HG02884 (cell line): ENCODE data around the gene CENPT.
"Not testable (repeated sequence)": the region's sequence is repeated elsewhere in the genome, so short reads cannot be mapped to it uniquely, and the experiment has no call there.

Experiments
- ATAC-seq: cut with Tn5 transposase; IDR thresholded peaks from one replicate; pipeline ENCODE4 v1.9.1; 2021; ENCODE audit warnings: mild to moderate bottlenecking, moderate library complexity; ENCODE audit not compliant: unreplicated experiment

Gene CENPT

GRCh38 chr16:67877064-67877463 lies 29.6 kb upstream of the CENPT start:
- ATAC-seq: no peak

- ATAC-seq: no peak
These were observed 26.9 kb upstream of the CENPT start for GRCh38 chr16:67874372-67874771.

DNA sequence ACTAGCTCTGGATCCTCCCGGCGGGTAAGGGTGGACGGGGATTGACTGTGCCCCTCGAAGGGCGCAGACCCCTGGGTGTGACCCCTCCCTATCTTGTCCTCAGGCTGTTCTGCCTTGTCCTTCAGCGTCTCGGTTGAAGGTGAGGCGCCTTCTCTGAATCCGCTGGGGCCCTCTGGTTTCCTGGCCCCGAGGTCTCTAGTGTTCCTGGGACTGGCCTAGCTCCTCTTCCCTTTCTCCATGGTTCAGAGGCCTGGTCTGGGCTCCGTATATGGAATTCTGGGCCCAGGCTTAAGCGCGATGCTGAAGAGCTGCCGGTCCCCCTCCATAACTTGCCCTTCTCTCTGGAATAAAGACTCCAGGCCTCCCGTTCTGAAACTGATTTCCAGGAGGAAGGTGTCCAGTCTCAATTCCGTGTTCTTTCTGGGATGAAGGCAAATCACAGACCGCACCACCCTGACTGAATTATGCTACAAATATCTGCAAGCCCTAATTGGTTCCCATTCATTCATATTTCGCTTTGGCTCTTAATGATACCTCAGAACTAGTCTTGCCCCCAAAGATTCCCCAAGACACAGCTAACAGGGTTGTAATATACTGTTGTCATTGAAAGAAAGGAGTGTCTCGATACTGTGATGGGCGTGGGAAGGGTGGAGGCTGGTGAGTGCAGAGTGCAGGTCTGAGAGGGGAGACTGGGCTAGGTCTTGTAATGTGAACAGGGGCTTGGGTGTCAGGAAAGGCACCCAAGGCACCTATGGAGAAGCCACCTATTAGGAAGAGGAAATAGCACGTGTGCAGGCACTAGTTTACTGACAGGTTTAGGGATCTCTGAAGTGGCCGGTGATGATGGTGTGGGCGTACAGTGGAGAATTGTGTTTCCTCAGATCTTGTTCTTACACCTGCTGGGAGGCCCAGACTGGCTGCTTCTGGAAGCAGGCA lies 26.2 kb upstream of the CENPT start:
- no peak for ATAC-seq

DNA sequence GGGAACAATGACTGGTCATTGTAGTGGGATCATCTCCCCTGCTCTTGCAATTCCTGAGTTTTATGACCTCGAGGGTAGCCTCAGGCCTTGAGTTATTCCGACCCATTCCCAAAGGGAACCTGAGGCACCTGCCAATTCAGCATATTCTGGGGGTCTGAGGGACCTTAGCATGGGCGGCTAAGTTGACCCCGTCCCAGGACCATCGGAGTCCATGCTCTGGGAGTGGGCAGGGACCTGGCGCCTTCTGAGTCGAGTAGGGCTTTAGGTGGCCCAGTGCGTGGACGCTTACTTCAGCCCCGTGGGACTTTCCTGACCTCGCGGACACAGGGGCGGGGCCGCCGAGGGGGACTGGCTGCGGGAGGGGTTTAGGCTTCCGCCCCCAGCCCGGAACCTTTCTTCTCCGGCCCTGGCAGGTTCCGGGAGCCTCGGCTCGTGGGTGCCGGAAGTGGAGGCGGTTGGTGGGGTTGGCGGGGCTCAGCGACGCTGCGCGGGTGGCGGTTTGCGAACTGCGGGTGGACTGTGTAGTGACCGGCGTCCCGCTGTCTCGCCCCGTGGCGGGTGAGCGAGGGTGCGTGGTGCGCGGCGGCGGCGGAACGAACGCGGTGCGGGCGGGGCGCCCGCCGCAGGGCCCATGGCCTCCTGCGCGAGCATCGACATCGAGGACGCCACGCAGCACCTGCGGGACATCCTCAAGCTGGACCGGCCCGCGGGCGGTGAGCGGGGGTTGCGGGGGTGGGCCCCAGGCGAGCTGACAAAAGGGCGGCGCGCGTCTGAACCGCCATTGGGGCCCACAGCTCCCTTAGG lies 25.3 kb upstream of the CENPT start, which contains the start of gene EDC4:
TSS of gene EDC4 (plus strand) at position 422 of the 804 bp plus-strand sequence. CDS start at position 632, 210 bp downstream.
- peak; percentile 61 for ATAC-seq

DNA sequence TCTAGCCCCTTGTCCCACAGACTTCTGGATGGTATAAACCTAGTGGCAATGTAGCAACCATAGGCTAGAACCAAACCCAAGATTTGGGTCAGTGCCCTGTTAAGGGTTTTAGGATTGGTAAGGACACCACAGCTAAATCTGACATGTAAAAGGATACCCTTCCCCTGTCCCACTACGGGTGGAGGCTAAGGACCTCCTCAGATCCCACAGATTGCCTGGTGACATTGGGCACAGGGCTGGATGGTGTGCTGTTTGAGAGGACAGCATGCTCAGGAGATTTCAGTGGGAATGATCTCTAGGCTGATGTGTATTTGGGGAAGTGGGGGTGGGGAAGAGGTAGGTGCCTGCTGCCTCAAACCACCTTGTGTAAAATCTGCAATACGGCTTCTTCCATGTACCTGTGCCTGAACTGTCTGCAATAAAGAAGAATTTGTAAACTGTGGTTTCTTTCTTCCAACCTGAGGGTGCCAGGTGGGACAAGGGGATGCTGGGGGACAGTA lies 24.7 kb upstream of the CENPT start:
- ATAC-seq: no peak

DNA sequence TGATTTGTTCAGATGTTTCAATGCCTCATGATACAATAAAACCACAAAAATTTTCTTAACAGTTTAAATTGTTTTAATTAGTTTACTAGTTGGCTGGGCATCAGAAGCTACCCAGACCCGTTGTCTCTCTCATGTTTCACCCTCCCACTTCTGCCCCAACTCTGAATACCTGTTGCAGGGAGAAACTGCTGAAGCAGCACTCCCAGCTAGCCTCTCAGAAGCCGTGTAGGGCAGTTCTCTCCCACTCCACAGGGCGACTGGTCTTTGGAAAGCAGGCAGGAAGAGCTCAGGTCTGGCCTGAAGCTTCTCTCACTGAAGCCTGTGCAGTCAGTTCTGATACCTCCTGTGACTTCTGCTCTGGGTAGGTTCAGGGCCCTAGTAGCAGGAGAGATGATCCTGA lies 23.8 kb upstream of the CENPT start:
- ATAC-seq: no peak

DNA sequence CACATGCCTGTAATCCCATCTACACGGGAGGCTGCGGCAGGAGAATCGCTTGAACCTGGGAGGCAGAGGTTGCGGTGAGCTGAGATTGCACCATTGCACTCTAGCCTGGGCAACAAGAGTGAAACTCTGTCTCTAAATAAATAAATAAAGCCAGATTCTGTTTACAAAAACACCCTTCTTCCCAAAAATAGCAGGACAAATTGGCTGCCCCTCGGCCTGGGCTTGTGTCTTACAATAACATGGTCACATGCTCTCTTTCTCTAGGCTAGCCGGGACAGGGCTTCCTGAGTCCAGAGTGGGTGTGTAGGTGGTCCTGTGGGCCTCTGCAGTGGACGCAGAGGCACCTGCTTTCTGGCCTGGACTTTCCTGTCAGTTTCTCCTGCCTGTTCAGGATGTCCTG lies 22.2 kb upstream of the CENPT start:
- no peak for ATAC-seq

- no peak for ATAC-seq
These were observed 20.8 kb upstream of the CENPT start for GRCh38 chr16:67868290-67868689.

DNA sequence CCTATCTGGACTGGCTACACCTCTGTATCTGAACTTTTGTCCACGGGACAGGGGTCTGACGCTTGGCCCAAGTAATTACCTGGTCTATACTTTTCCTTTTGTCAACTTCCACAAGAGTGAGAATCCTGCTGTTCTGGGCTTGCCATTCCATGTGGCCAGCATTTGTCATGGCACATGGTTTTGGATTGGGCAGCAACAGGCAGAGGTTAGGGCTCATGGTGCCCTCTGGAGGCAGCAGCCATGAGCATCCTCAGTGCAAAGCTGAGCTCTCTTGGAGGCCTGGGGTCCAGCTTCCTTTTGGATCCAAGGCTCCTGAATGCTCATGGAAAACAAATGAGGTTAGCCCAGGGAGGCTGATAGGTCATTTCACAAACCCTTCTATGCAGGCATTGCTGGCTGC lies 17.8 kb upstream of the CENPT start:
- ATAC-seq: no peak

DNA sequence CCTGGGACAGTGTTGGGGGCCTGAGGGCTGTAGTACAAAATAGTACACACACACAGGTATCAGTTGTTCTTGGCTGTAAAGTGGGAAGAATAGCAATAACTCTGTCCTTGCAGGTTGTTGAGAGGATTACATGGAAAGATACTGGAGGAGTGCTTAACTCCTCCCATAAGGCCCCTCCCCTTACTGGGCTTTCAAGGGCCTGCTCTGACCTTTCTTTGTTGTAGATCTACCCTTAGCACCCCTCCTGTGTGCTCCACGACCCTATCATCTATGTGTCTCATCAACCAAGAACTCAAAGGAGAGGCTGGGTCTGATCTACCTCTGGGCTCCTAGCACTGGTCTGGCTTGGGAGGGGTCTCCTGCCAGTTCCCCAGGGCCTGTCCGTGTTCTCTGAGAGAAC lies 17.1 kb upstream of the CENPT start:
- no peak for ATAC-seq

DNA sequence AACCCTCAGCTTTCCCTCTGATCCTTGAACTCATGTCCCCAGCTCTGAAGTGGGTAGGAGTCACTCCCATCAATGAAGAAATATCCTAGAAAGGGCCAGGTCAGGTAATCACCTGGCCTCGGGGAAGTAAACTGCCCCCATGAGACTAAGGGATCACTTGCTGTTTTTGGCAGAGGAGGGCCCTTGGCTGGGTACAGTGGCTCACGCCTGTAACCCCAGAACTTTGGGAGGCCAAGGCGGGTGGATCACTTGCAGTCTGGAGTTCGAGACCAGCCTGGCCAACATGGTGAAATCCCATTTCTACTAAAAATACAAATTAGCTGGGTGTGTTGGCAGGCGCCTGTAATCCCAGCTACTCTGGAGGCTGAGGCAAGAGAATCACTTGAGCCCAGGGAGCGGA lies 16.6 kb upstream of the CENPT start:
- not testable (repeated sequence) for ATAC-seq

- ATAC-seq: no peak
These were observed 15.4 kb upstream of the CENPT start for GRCh38 chr16:67862623-67863583.

DNA sequence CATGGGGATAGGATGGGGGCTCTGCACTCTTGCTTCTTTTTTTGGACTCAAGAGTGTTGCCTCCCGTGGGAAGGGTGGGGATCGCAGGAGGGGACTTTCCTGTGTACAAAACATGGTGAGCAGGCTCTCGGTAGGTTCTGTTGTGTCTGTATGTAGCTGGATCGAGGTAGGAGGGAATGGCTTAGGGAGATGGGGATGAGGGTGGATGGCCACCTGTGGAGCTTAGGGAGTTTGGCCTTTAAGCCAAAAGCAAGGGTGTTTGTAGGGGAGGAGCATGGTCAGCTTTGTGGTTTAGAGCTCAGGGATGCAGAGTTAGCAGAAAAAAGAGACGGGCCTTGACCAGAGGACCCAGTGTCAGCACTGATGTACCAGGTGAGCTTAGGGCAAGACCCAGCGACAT lies 14.4 kb upstream of the CENPT start:
- no peak for ATAC-seq

DNA sequence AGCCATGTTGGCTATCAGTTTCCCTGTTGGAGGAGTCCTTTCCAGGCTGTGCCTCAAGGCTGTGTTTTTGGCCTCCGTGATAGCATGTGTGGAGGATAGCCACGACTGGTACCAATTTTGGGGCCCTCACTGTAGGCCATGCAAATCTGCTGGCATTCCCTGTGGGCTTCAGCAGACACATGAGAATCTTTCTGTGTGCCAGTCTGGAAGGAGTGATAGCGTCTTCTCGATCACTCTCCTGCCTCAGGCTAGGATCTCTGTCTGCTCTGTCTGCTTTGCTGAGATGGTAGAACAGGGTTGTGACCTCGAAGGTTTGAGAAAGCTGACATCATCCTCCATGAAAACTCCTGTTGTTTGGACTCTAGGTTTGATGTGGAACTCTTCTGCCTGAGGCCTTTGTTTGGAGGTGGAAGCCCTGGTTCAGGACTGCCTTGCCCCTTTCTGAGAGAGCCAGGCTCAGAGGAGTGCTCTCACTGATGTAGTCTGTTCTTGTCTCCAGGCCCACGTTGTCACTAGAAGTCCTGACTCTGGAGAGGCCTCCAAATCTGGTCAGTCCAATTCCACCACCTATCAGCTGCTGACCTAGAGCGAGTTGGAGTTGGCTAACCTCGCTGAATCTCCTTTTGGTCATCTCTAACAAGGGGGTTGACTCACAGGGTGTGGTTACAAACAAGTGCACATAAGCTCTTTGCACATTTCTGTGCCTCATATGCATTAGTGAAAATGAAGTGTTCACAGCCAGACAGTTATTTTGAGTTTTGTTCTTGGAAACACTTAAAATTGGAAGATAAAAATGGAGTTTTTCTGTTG lies 13.3 kb upstream of the CENPT start:
- ATAC-seq: no peak

GRCh38 chr16:67858500-67858899 lies 11.0 kb upstream of the CENPT start:
- no peak for ATAC-seq

DNA sequence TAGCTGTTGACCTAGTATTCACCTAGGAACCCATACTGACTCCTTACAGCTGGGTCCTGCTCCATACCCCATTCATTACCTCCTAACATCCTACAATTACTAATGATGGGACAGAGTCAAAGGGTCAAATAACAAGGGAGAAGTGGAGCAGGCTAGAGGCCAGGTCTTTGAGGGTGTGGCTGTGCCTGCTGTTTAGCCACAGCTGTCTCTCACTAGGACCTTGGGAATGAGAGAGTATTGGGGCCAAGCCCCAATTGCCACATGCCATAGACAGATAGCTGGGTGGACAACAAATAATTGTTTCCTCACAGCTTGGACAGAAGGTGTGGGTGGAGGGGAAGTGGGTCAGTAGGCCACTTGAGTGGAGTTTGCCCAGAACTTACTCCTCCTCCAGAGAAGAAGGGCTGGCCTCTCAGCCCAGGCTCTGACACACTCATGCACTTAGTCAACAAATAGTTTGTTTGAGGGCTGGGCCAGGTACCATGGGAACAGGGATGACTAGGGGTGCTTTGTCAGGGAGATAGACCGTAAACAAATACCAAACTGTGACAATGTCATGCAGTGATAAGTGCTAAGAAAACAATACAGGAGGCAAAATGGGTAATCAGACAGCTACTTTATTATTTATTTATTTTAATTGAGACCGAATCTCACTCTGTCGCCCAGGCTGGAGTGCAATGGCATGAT lies 10.2 kb upstream of the CENPT start:
- ATAC-seq: no peak

DNA sequence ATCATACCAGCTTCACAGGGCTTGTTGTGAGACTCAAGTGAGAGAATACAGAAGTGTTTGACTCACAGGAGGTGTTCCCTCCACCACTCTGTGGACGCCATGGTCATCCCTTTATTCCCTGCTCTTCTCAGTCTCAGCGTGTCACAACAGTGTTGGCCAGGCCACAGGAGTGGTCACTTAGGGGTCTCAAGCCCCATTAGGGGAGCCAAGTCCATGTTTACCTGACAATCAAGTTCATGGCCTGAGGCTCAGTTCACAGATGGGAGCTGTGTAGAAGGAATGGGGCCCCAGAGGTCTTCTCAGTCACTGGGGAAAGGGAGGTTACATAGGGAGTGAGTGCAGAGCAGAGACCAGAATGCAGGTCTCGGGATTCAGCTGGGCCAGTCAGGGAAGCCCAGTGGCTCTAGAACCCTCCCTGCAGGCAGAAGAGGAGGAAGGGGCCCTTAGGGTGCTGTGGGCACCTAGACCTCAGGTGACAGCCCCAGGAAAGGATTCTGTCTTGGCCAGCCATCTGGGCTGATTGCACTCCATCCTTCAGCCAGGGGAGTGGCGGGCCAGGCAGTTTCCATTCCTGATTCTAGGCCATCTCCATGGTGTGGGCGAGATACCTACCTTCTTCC lies 9.5 kb upstream of the CENPT start:
- ATAC-seq: no peak

DNA sequence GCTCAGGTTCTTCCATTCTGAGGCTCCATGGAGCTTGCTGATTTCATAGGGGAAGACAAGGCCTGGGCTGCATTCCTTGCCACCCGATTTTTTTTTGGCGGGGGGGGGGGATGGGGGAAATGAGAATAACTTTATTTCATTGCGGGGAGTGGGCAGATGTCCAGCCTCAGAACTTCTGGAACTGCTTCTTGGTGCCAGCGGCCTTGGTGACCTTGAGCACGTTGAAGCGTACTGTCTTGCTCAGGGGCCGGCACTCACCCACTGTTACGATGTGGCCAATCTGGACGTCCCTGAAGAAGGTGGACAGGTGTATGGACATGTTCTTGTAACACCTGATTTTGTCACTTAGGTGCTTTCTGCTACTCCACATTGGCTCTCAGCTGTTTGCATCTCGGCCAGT lies 8.3 kb upstream of the CENPT start:
- ATAC-seq: no peak

GRCh38 chr16:67853670-67854069 lies 6.2 kb upstream of the CENPT start:
- ATAC-seq: no peak
